ENCODE data around the gene ATRNL1.

Gene ATRNL1

DNA sequence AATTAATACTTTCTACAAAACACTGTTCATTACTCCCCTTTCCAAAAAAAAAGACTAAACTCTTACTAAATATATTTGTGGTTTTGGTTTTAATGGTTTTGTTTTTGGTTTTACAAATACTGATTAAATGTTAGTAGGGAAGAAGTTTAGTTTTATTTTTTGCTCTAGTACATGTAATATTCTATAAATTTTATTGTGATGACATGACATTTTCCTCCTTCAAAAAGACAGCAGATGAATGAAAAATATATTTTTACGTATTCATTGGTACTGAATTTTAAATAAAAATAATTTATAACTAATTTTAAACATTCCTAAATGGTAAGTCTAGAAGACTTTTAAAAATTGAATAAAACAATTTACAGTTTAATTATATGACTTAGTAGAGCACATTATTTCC is 667.0 kb downstream of the ATRNL1 start:
- in situ Hi-C loops (cut with HindIII; ENCODE audit: low pct_ligation_motif_present, low sequenced_read_pairs): no loop called here
- Histone ChIP-seq H3K4me3 (ENCODE audit: low read depth, low read length) (no peak overlapping the region), H3K27ac (no peak overlapping the region), H3K36me3 (replicated peaks) (no peaks in the 10 kb centered on the region), H3K27me3 (replicated peaks) (no peaks in the 10 kb centered on the region)
- TF ChIP-seq, protein P1, sequence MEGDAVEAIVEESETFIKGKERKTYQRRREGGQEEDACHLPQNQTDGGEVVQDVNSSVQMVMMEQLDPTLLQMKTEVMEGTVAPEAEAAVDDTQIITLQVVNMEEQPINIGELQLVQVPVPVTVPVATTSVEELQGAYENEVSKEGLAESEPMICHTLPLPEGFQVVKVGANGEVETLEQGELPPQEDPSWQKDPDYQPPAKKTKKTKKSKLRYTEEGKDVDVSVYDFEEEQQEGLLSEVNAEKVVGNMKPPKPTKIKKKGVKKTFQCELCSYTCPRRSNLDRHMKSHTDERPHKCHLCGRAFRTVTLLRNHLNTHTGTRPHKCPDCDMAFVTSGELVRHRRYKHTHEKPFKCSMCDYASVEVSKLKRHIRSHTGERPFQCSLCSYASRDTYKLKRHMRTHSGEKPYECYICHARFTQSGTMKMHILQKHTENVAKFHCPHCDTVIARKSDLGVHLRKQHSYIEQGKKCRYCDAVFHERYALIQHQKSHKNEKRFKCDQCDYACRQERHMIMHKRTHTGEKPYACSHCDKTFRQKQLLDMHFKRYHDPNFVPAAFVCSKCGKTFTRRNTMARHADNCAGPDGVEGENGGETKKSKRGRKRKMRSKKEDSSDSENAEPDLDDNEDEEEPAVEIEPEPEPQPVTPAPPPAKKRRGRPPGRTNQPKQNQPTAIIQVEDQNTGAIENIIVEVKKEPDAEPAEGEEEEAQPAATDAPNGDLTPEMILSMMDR (IDR thresholded peaks at IDR 0.05; ENCODE audit: low read depth, low read length, missing control alignments): no peak
- DNase-seq: no peak

DNA sequence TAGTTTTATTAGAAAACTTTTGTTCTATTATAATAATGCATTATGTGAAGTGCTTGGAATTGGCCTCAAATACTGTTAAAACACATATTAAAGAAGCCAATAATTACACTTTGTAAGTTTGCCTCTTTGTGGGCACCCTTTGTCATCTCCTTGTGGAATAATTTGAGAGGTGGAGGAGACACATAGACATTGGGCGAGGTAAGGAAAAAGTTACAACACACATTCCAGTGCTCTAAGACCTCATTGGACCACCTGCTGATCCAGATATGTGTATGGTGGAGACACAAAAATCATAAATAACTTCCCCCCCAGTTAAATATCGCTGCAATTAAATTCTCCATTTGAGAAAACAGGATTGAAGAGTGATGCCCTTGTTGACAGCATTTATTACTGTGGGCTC is 668.0 kb downstream of the ATRNL1 start:
- Histone ChIP-seq H3K4me3 (ENCODE audit: low read depth, low read length) (no peak overlapping the region), H3K27ac (no peak overlapping the region), H3K27me3 (replicated peaks) (no peaks in the 10 kb centered on the region), H3K36me3 (replicated peaks) (no peaks in the 10 kb centered on the region)
- TF ChIP-seq, protein P1 (IDR thresholded peaks at IDR 0.05; ENCODE audit: low read depth, low read length, missing control alignments): no peak
- DNase-seq: no peak
- in situ Hi-C loops (cut with HindIII; ENCODE audit: low pct_ligation_motif_present, low sequenced_read_pairs): no loop called here

DNA sequence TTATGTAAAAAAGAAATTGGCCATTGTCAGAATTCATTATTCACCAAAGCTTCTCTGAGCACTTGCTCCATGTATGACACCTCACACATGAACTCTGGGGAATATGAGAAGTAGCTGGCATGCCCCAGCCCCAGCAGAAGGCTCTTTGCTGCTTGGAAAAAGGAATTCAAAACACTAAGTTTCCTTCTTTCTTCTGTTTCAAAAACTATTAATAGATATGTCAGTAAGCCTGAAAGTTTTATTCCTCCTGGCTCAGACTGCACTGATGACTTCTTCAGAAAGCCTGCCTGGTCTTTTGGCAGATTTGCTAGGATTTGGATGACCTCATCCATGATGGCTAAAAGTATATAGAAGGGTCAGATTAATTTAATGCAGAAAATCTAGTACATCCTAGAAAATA is 668.9 kb downstream of the ATRNL1 start:
- in situ Hi-C loops (cut with HindIII; ENCODE audit: low pct_ligation_motif_present, low sequenced_read_pairs): no loop called here
- no peak overlapping the region for H3K4me3 ChIP-seq (ENCODE audit: low read depth, low read length)
- no peaks in the 10 kb centered on the region for H3K27me3 ChIP-seq (replicated peaks)
- DNase-seq: no peak
- H3K36me3 ChIP-seq (replicated peaks): no peaks in the 10 kb centered on the region
- H3K27ac ChIP-seq: no peak overlapping the region
- TF ChIP-seq, protein P1 (IDR thresholded peaks at IDR 0.05; ENCODE audit: low read depth, low read length, missing control alignments): no peak

DNA sequence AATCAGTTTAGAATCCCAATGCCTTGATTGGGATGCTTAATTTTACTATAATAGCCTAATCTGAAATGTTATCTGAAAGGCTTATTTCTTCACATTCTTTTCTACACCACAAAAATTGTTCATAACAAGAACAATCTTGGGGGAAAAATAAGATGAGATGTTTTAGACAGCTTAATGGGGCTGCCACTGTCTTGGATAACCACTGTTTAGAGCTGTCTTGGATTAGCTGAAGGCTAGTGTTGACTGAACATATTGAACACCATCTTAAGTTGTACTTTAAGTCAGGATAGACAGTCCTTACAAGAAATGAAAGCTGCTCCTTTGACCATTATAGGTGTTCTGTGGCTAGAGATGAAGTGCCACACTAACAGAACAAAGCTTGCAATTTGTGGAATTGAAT is 678.6 kb downstream of the ATRNL1 start:
- Histone ChIP-seq H3K36me3 (replicated peaks) (no peaks in the 10 kb centered on the region), H3K4me3 (ENCODE audit: low read depth, low read length) (no peak overlapping the region), H3K27ac (no peak overlapping the region), H3K27me3 (replicated peaks) (no peaks in the 10 kb centered on the region)
- DNase-seq: no peak
- in situ Hi-C loops (cut with HindIII; ENCODE audit: low pct_ligation_motif_present, low sequenced_read_pairs): no loop called here
- TF ChIP-seq, protein P1 (IDR thresholded peaks at IDR 0.05; ENCODE audit: low read depth, low read length, missing control alignments): no peak

DNA sequence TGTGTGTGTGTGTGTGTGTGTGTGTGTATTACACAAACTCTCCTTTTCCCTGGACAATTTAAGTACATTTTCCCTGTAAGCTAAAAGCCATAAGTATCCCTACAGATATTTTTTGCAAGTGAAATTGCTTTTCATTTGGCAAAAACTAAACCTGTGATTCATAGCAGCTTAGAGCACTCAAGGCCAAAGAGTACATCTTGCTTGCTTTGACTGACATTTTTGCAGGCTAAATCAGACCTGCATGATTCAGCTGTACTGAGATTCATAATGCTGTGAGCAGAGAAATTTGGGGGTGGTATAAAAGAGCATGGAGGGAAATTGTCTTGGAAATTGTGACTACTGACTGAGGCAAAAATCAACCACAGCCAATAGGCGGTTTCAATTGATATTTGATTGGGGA is 679.4 kb downstream of the ATRNL1 start:
- peak; percentile 88 for DNase-seq
- H3K4me3 ChIP-seq (ENCODE audit: low read depth, low read length): no peak overlapping the region
- TF ChIP-seq, protein P1 (IDR thresholded peaks at IDR 0.05; ENCODE audit: low read depth, low read length, missing control alignments): no peak
- H3K27ac ChIP-seq: peak overlapping the region; percentile 71
- no peaks in the 10 kb centered on the region for H3K27me3 ChIP-seq (replicated peaks)
- no peaks in the 10 kb centered on the region for H3K36me3 ChIP-seq (replicated peaks)
- in situ Hi-C loops (cut with HindIII; ENCODE audit: low pct_ligation_motif_present, low sequenced_read_pairs): no loop called here

DNA sequence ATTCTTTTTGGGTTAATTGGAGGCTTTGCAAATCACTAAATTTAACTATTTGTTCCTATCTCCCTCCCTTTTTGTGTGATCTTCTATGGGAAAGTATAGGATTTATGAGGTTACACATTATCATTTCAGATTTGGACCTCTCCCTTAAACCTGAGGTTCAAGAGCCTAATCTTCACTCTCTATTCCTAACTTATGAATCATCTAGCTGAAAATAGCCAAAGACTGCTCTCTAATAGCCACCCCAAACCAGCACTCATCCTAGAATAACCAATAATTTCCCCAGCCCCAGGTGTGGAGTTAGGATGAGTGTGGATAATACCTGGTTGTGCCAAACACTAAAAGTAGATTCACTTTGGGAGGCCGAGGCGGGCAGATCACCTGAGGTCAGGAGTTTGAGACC is 680.7 kb downstream of the ATRNL1 start:
- no peak overlapping the region for H3K27ac ChIP-seq
- in situ Hi-C loops (cut with HindIII; ENCODE audit: low pct_ligation_motif_present, low sequenced_read_pairs): no loop called here
- H3K4me3 ChIP-seq (ENCODE audit: low read depth, low read length): no peak overlapping the region
- H3K27me3 ChIP-seq (replicated peaks): no peaks in the 10 kb centered on the region
- TF ChIP-seq, protein P1 (IDR thresholded peaks at IDR 0.05; ENCODE audit: low read depth, low read length, missing control alignments): no peak
- no peaks in the 10 kb centered on the region for H3K36me3 ChIP-seq (replicated peaks)
- no peak for DNase-seq
